ENCODE data around the gene CFAP141.

DNA sequence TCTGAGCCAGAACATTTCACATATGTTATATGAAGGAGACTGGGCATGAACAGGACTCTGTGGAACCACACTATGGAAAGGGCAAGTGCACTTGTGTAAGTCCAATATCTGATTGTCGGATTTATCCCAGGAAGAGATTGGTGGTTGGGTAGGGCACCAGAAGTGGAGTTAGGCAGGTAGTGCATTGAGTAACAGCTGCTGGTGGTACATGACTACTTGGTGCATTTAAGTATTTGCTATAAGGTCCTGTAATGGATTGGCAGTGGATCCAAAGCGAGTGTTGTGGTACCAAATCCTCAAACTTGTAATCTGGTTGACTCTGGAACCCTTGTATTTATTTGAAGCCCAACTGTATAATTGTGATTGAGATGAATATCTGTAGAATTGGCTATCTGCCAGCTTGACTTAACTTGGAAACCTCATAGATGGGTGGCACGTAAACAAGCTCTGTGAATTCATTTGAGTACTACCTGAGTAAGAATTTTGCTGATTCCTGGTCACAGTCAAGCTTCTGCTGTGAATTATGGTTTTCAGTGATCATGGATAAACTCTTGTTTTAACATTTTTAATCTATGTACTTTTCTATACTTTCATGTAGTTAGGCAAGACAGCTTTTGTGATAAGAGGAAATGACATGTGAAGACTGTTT, 35.7 kb upstream of the CFAP141 start:
- TF ChIP-seq CTCF (IDR thresholded peaks at IDR 0.05) (no peak), EP300 (IDR thresholded peaks at IDR 0.05) (no peak), POLR2AphosphoS5 (IDR thresholded peaks at IDR 0.05) (no peak)

Measured in suprapubic skin (tissue), 4 donors.